Retinal pigment epithelial cell (primary cell): Measurements from ENCODE around the gene PTPRN2.

Source experiments
- DNase-seq: peaks from one replicate; pipeline ENCODE4 v3.0.0-alpha.2; 2010; ENCODE audit warnings: low read depth
- H3K4me3 ChIP-seq: 2 replicates; pipeline ENCODE4 v1.5.1; 2011; ENCODE audit warnings: mild to moderate bottlenecking, low read length, control low read depth, moderate library complexity
- TF ChIP-seq, protein P1 (sequence below): conservative IDR thresholded peaks from 2 replicates; pipeline ENCODE4 v1.5.1; 2011; ENCODE audit warnings: low read depth, low read length, control low read depth, inconsistent platforms

The PTPRN2 gene

GRCh38 chr7:157863906-157864810 lies 723.5 kb downstream of the PTPRN2 start:
- TF ChIP-seq, protein P1, sequence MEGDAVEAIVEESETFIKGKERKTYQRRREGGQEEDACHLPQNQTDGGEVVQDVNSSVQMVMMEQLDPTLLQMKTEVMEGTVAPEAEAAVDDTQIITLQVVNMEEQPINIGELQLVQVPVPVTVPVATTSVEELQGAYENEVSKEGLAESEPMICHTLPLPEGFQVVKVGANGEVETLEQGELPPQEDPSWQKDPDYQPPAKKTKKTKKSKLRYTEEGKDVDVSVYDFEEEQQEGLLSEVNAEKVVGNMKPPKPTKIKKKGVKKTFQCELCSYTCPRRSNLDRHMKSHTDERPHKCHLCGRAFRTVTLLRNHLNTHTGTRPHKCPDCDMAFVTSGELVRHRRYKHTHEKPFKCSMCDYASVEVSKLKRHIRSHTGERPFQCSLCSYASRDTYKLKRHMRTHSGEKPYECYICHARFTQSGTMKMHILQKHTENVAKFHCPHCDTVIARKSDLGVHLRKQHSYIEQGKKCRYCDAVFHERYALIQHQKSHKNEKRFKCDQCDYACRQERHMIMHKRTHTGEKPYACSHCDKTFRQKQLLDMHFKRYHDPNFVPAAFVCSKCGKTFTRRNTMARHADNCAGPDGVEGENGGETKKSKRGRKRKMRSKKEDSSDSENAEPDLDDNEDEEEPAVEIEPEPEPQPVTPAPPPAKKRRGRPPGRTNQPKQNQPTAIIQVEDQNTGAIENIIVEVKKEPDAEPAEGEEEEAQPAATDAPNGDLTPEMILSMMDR = no peak
- H3K4me3 ChIP-seq = no peak overlapping the region

GRCh38 chr7:157863176-157863575 lies 724.4 kb downstream of the PTPRN2 start:
- TF ChIP-seq, protein P1 = no peak
- no peak overlapping the region for H3K4me3 ChIP-seq
- no peak for DNase-seq

More at GRCh38 chr7:157863906-157864810, 723.5 kb downstream of the PTPRN2 start:
- no peak for DNase-seq

GRCh38 chr7:157862731-157863130 lies 724.9 kb downstream of the PTPRN2 start:
- H3K4me3 ChIP-seq = no peak overlapping the region
- TF ChIP-seq, protein P1 = no peak
- DNase-seq = no peak

DNA sequence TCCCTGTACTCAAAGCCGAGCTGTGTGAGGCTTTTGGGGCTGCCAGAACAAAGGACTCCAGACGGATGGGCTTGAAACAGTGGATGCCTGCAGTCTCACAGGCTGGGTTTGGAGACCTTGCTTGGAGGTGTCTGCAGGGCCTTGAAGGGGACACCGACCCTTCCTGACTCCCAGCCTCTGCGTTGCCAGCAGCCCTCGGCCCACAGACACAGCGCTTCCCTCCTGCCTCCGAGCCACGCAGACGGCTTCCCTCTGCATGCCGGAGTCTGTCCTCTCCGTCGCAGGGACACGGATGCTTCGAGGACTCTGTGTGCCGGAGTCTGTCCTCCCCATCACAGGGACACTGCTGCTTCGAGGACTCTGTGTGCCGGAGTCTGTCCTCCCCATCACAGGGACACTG lies 726.1 kb downstream of the PTPRN2 start:
- DNase-seq = no peak
- TF ChIP-seq, protein P1 = no peak
- H3K4me3 ChIP-seq = no peak overlapping the region

GRCh38 chr7:157861031-157861491 lies 726.6 kb downstream of the PTPRN2 start:
- DNase-seq = no peak
- no peak overlapping the region for H3K4me3 ChIP-seq
- TF ChIP-seq, protein P1 = no peak

GRCh38 chr7:157860406-157860805 lies 727.2 kb downstream of the PTPRN2 start:
- no peak overlapping the region for H3K4me3 ChIP-seq
- TF ChIP-seq, protein P1 = no peak
- DNase-seq = no peak

- TF ChIP-seq, protein P1 = no peak
- no peak overlapping the region for H3K4me3 ChIP-seq
- no peak for DNase-seq
These were observed 727.7 kb downstream of the PTPRN2 start for GRCh38 chr7:157859915-157860314.
